Measurements from ENCODE around the gene CTAG1B.

GRCh38 chrX:154600759-154601374 lies 18.2 kb downstream of the CTAG1B start:
- TF ChIP-seq CTCF (IDR thresholded peaks at IDR 0.05) (no peak), EZH2 (IDR thresholded peaks at IDR 0.05; ENCODE audit: borderline replicate concordance, insufficient read depth, low read depth, low read length, poor library complexity, severe bottlenecking) (no peak)

Measured in B cell (primary cell).